Vagina (tissue), 2 donors: ENCODE data around the gene KIF27.

Experiments
- CTCF ChIP-seq, 3 experiments: fragments of 450-650 bp in 2 of 3; fragments of 200-600 bp in 1 of 3; sonication (generic) in 1 of 3; IDR thresholded peaks; one replicate each; pipeline ENCODE4 v1.5.1; 2017 to 2019; ENCODE audit warnings: antibody characterized with exemption in 3 of 3, mild to moderate bottlenecking in 2 of 3, moderate library complexity in 2 of 3
- POLR2A ChIP-seq, 2 donors: fragments of 450-650 bp; IDR thresholded peaks; one replicate each; pipeline ENCODE4 v1.6.1; 2017; ENCODE audit warnings: antibody characterized with exemption in 2 of 2, mild to moderate bottlenecking in 2 of 2, moderate library complexity in 2 of 2
- POLR2AphosphoS5 ChIP-seq, 2 donors: sonication (generic); formaldehyde crosslinking; IDR thresholded peaks; one replicate each; pipeline ENCODE4 v1.9.0; 2017; ENCODE audit warnings: antibody characterized with exemption in 2 of 2, mild to moderate bottlenecking in 2 of 2, low read depth in 1 of 2; ENCODE audit not compliant: insufficient read depth in 1 of 2

DNA sequence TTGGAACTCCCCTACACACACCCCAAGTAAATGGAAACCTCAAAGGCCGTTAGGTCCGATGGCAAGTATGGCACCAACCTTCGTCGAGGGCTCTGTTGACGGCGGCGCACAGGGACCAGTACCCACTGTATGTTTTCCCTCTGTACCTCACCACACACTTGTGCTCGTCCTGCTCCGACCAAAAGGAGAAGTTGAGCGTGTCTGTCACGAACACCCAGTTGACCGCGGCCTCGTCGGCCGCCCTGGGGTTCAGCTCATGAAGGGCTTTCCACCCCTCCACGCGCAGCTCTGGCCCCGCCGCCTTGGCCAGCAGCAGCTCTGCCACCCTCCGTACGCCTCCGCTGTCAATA, 34.8 kb upstream of the KIF27 start:
- TF ChIP-seq CTCF (IDR thresholded peaks at IDR 0.05) (no peak), POLR2A (IDR thresholded peaks at IDR 0.05) (no peak), POLR2AphosphoS5 (IDR thresholded peaks at IDR 0.05; ENCODE audit: insufficient read depth in 1 of 2, low read depth in 1 of 2) (no peak)
